Measurements from ENCODE around the gene NME3. TPM values are rescaled to one million over a fixed set of nuclear protein-coding genes. Genes with fewer than 3 reads are reported as not detected.

Gene NME3
- total and polyA plus RNA-seq, 2 donors from 2014 or later = 70.8 to 123 TPM

DNA sequence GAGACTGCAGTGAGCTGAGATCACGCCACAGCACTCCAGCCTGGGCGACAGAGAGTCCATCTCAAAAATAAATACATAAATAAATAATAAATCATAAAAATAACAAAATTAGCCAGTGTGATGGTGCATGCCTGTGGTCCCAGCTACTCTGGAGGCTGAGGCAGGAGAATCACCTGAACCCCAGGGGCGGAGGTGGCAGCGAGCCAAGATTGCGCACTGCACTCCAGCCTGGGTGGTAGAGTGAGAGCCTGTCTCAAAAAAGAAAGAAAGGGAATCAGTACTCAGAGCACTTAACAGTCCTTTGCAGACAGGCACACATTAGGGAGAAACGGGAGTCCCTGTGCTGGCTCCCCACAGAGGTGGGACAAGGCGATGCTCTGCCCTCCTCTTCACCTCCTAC is 40.3 kb downstream of the NME3 start:
- H3K4me1 ChIP-seq (ENCODE audit: control insufficient read depth in 2 of 3, insufficient read depth in 2 of 3, low read depth in 1 of 3, low read length in 3 of 3) = no peaks in the 10 kb centered on the region
- FAIRE-seq (no peak), DNase-seq (no peak)
- no peak overlapping the region for H3K27ac ChIP-seq (ENCODE audit: low read depth in 2 of 2, low read length in 2 of 2)
- H3K27me3 ChIP-seq (ENCODE audit: control insufficient read depth, insufficient read depth, low read length) = no peaks in the 10 kb centered on the region
- no peak overlapping the region for H3K9ac ChIP-seq (ENCODE audit: low read length in 3 of 3)
- intact Hi-C loops (cut with DNase I) = no loop called here
- TF ChIP-seq, protein P1, sequence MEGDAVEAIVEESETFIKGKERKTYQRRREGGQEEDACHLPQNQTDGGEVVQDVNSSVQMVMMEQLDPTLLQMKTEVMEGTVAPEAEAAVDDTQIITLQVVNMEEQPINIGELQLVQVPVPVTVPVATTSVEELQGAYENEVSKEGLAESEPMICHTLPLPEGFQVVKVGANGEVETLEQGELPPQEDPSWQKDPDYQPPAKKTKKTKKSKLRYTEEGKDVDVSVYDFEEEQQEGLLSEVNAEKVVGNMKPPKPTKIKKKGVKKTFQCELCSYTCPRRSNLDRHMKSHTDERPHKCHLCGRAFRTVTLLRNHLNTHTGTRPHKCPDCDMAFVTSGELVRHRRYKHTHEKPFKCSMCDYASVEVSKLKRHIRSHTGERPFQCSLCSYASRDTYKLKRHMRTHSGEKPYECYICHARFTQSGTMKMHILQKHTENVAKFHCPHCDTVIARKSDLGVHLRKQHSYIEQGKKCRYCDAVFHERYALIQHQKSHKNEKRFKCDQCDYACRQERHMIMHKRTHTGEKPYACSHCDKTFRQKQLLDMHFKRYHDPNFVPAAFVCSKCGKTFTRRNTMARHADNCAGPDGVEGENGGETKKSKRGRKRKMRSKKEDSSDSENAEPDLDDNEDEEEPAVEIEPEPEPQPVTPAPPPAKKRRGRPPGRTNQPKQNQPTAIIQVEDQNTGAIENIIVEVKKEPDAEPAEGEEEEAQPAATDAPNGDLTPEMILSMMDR (IDR thresholded peaks at IDR 0.05; ENCODE audit: borderline replicate concordance, extremely low read depth, insufficient read depth) = no peak
- no peaks in the 10 kb centered on the region for H3K9me3 ChIP-seq (ENCODE audit: control insufficient read depth in 2 of 3, insufficient read depth in 1 of 3, low read length in 3 of 3)
- H3K36me3 ChIP-seq (ENCODE audit: control insufficient read depth in 2 of 3, insufficient read depth in 3 of 3, low read length in 3 of 3) = peaks cover 11 to 18% (median 12%) of the 10 kb centered on the region in 3 donors
- H3K4me3 ChIP-seq (ENCODE audit: low read length in 3 of 3) = no peak overlapping the region

GRCh38 chr16:1729445-1729844 is 41.9 kb downstream of the NME3 start:
- H3K4me3 ChIP-seq (ENCODE audit: low read length in 3 of 3) = no peak overlapping the region
- DNase-seq (no peak), FAIRE-seq (no peak)
- no peaks in the 10 kb centered on the region for H3K4me1 ChIP-seq (ENCODE audit: control insufficient read depth in 2 of 3, insufficient read depth in 2 of 3, low read depth in 1 of 3, low read length in 3 of 3)
- no peak overlapping the region for H3K9ac ChIP-seq (ENCODE audit: low read length in 3 of 3)
- intact Hi-C loops (cut with DNase I) = no loop called here
- TF ChIP-seq, protein P1 (IDR thresholded peaks at IDR 0.05; ENCODE audit: borderline replicate concordance, extremely low read depth, insufficient read depth) = no peak
- H3K27me3 ChIP-seq (ENCODE audit: control insufficient read depth, insufficient read depth, low read length) = no peaks in the 10 kb centered on the region
- no peaks in the 10 kb centered on the region for H3K9me3 ChIP-seq (ENCODE audit: control insufficient read depth in 2 of 3, insufficient read depth in 1 of 3, low read length in 3 of 3)
- H3K36me3 ChIP-seq (ENCODE audit: control insufficient read depth in 2 of 3, insufficient read depth in 3 of 3, low read length in 3 of 3) = peaks cover 3 to 15% (median 8%) of the 10 kb centered on the region in 3 donors
- H3K27ac ChIP-seq (ENCODE audit: low read depth in 2 of 2, low read length in 2 of 2) = no peak overlapping the region

- Histone ChIP-seq H3K27ac (ENCODE audit: low read depth in 2 of 2, low read length in 2 of 2) (no peak overlapping the region), H3K9me3 (ENCODE audit: control insufficient read depth in 2 of 3, insufficient read depth in 1 of 3, low read length in 3 of 3) (no peaks in the 10 kb centered on the region), H3K27me3 (ENCODE audit: control insufficient read depth, insufficient read depth, low read length) (no peaks in the 10 kb centered on the region), H3K9ac (ENCODE audit: low read length in 3 of 3) (no peak overlapping the region), H3K36me3 (ENCODE audit: control insufficient read depth in 2 of 3, insufficient read depth in 3 of 3, low read length in 3 of 3) (peaks cover 3 to 13% (median 7%) of the 10 kb centered on the region in 3 donors), H3K4me1 (ENCODE audit: control insufficient read depth in 2 of 3, insufficient read depth in 2 of 3, low read depth in 1 of 3, low read length in 3 of 3) (no peaks in the 10 kb centered on the region), H3K4me3 (ENCODE audit: low read length in 3 of 3) (no peak overlapping the region)
- intact Hi-C loops (cut with DNase I) = no loop called here
- DNase-seq (no peak), FAIRE-seq (no peak)
- TF ChIP-seq, protein P1 (IDR thresholded peaks at IDR 0.05; ENCODE audit: borderline replicate concordance, extremely low read depth, insufficient read depth) = no peak
Measured at GRCh38 chr16:1729026-1729425, 42.3 kb downstream of the NME3 start.
